Neuronal stem cell (in vitro differentiated cells): Measurements from ENCODE around the gene NXPE4. TPM values are rescaled to one million over a fixed set of nuclear protein-coding genes. Genes with fewer than 3 reads are reported as not detected.

Source experiments
- DNase-seq: peaks from one replicate; pipeline ENCODE4 v3.0.0-alpha.2; 2013; ENCODE audit warnings: low spot score
- H2AFZ ChIP-seq: one replicate; pipeline ENCODE4 v1.6.1; 2013; ENCODE audit warnings: mild to moderate bottlenecking, low read length, inconsistent platforms
- H2AK5ac ChIP-seq: 2 replicates; pipeline ENCODE4 v1.6.1; 2013; ENCODE audit warnings: low read depth, mild to moderate bottlenecking, inconsistent platforms, low read length, moderate library complexity, mixed read lengths
- H2BK120ac ChIP-seq: 2 replicates; pipeline ENCODE4 v1.6.1; 2013; ENCODE audit warnings: low read depth, mild to moderate bottlenecking, inconsistent platforms, low read length, moderate library complexity, mixed read lengths
- H2BK12ac ChIP-seq: one replicate; pipeline ENCODE4 v1.6.1; 2013; ENCODE audit warnings: low read length, inconsistent platforms
- H2BK15ac ChIP-seq: 2 replicates; pipeline ENCODE4 v1.6.1; 2013; ENCODE audit warnings: mild to moderate bottlenecking, low read length, inconsistent platforms, mixed read lengths
- H2BK5ac ChIP-seq: one replicate; pipeline ENCODE4 v1.6.1; 2013; ENCODE audit warnings: inconsistent platforms, mild to moderate bottlenecking, low read length, moderate library complexity
- H3K14ac ChIP-seq: one replicate; pipeline ENCODE4 v1.6.1; 2013; ENCODE audit warnings: low read length, inconsistent platforms
- H3K18ac ChIP-seq: 2 replicates; pipeline ENCODE4 v1.6.1; 2013; ENCODE audit warnings: low read length, inconsistent platforms
- H3K23ac ChIP-seq: 2 replicates; pipeline ENCODE4 v1.6.1; 2013; ENCODE audit warnings: low read depth, mild to moderate bottlenecking, mixed read lengths, low read length, inconsistent platforms; ENCODE audit not compliant: poor library complexity
- H3K27ac ChIP-seq: replicated peaks from 3 replicates; pipeline ENCODE4 v1.5.1; 2013; ENCODE audit warnings: low read length, inconsistent platforms
- H3K27me3 ChIP-seq, 3 experiments: 2 replicates each; pipeline ENCODE4 v1.6.1; 2013; ENCODE audit warnings: low read length in 3 of 3, mild to moderate bottlenecking in 2 of 3, inconsistent platforms in 1 of 3, low read depth in 1 of 3, mixed read lengths in 1 of 3, moderate library complexity in 1 of 3; ENCODE audit not compliant: control insufficient read depth in 3 of 3, insufficient read depth in 3 of 3
- H3K36me3 ChIP-seq, 2 donors: replicated peaks in 1 of 2; 2 replicates each; pipeline ENCODE4 v1.6.1; 2013; ENCODE audit warnings: low read length in 2 of 2; ENCODE audit not compliant: control insufficient read depth in 2 of 2, insufficient read depth in 2 of 2
- H3K4ac ChIP-seq: 2 replicates; pipeline ENCODE4 v1.6.1; 2013; ENCODE audit warnings: inconsistent platforms, mild to moderate bottlenecking, low read length, moderate library complexity
- H3K4me1 ChIP-seq, 2 donors: 1 replicate in 1 of 2; 2 replicates in 1 of 2; pipeline ENCODE4 v1.6.1; 2013; ENCODE audit warnings: low read length in 2 of 2, low read depth in 1 of 2; ENCODE audit not compliant: control insufficient read depth in 2 of 2, insufficient read depth in 1 of 2
- H3K4me2 ChIP-seq: one replicate; pipeline ENCODE4 v1.6.1; 2013; ENCODE audit warnings: mild to moderate bottlenecking, low read length, inconsistent platforms; ENCODE audit not compliant: insufficient read depth, poor library complexity, severe bottlenecking
- H3K4me3 ChIP-seq, 2 donors: 2 replicates each; pipeline ENCODE4 v1.5.1; 2013; ENCODE audit warnings: low read length in 2 of 2, mild to moderate bottlenecking in 2 of 2, inconsistent platforms in 1 of 2, moderate library complexity in 1 of 2
- H3K79me1 ChIP-seq: one replicate; pipeline ENCODE4 v1.6.1; 2013; ENCODE audit warnings: low read depth, mild to moderate bottlenecking, inconsistent platforms, low read length, moderate library complexity
- H3K9ac ChIP-seq: one replicate; pipeline ENCODE4 v1.6.1; 2013; ENCODE audit warnings: mild to moderate bottlenecking, low read depth, low read length, inconsistent platforms; ENCODE audit not compliant: poor library complexity
- H3K9me3 ChIP-seq, 2 donors: replicated peaks in 1 of 2; 2 replicates each; pipeline versions ENCODE3 to v1.6.1; 2013; ENCODE audit warnings: low read length in 2 of 2, mild to moderate bottlenecking in 2 of 2, inconsistent platforms in 1 of 2, low read depth in 1 of 2, mixed read lengths in 1 of 2, moderate library complexity in 1 of 2; ENCODE audit not compliant: control insufficient read depth in 2 of 2, insufficient read depth in 1 of 2
- H4K8ac ChIP-seq: one replicate; pipeline ENCODE4 v1.6.1; 2013; ENCODE audit warnings: low read depth, mild to moderate bottlenecking, inconsistent platforms, low read length, moderate library complexity
- H4K91ac ChIP-seq: one replicate; pipeline ENCODE4 v1.6.1; 2013; ENCODE audit warnings: low read length, low read depth, mild to moderate bottlenecking, inconsistent platforms; ENCODE audit not compliant: poor library complexity
- WGBS, 2 donors: extraction: QIAGEN DNeasy Blood & Tissue Kit; methylation state at CpG; one replicate each; pipeline ENCODE4 v1.1.7; 2013; ENCODE audit warnings: missing lambda C conversion rate in 2 of 2, mixed read lengths in 1 of 2; ENCODE audit not compliant: insufficient read length in 2 of 2, insufficient replicate concordance in 1 of 2; ENCODE audit errors: extremely low coverage in 2 of 2; 5-methylcytosine and 5-hydroxymethylcytosine counted together
- small RNA-seq: library from polyadenylated mRNA; stranded (forward); fragments of <200 nt; extraction: miRNeasy Mini kit (QIAGEN cat#:217004); gene quantifications from one replicate; pipeline ENCODE3, GENCODE V24; 2013; ENCODE audit not compliant: insufficient read depth

Gene NXPE4

DNA sequence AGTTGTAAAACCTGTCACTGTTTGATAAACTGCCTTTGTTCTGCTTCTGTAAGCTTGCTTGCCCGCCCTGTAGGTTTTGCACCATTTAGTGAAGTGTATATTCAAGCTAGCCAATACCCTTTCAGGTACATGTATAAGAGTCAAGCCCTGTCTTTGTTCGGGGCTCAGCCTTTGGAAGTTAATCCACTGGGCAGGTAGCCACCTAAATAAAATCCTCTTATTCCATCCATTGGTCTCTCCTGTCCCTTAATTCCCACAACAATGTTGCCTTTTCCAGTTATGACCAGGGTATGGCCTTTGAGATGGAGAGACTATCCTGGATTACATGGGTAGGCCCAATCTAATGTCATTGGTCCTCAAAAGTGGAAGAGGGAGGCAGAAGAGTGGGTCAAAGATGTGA is 69.9 kb downstream of the NXPE4 start:
- Histone ChIP-seq H3K36me3 (no peaks in the 10 kb centered on the region), H3K79me1 (no peaks in the 10 kb centered on the region), H3K4me2 (no peak overlapping the region), H2BK5ac (no peak overlapping the region), H4K91ac (no peak overlapping the region), H3K9ac (no peak overlapping the region), H3K4me3 (no peak overlapping the region), H2BK15ac (no peak overlapping the region), H3K9me3 (peaks cover 0 to 2% of the 10 kb centered on the region in 2 donors), H3K14ac (no peak overlapping the region), H2BK120ac (no peak overlapping the region), H2BK12ac (no peak overlapping the region), H3K4me1 (no peaks in the 10 kb centered on the region), H2AFZ (no peak overlapping the region), H3K23ac (no peak overlapping the region), H2AK5ac (no peak overlapping the region), H3K4ac (no peak overlapping the region), H4K8ac (no peak overlapping the region), H3K18ac (no peak overlapping the region), H3K27me3 (no peaks in the 10 kb centered on the region), H3K27ac (no peak overlapping the region)
- WGBS, 2 donors = no CpG with 5 or more reads among the region's 2 CpGs
- DNase-seq = no peak

GRCh38 chr11:114524122-114524521 is 71.5 kb downstream of the NXPE4 start:
- H3K9me3 ChIP-seq = peaks cover 0 to 2% of the 10 kb centered on the region in 2 donors
- H3K4me1 ChIP-seq = no peaks in the 10 kb centered on the region
- no peak overlapping the region for H3K4me2 ChIP-seq
- no peak overlapping the region for H2BK12ac ChIP-seq
- no peaks in the 10 kb centered on the region for H3K27me3 ChIP-seq
- H2BK15ac ChIP-seq = no peak overlapping the region
- DNase-seq = no peak
- H2AFZ ChIP-seq = no peak overlapping the region
- H3K9ac ChIP-seq = no peak overlapping the region
- H4K8ac ChIP-seq = no peak overlapping the region
- H2BK5ac ChIP-seq = no peak overlapping the region
- H3K23ac ChIP-seq = no peak overlapping the region
- H3K14ac ChIP-seq = no peak overlapping the region
- H3K18ac ChIP-seq = no peak overlapping the region
- H3K36me3 ChIP-seq = no peaks in the 10 kb centered on the region
- WGBS, 2 donors = no CpG with 5 or more reads among the region's 1 CpG
- H3K27ac ChIP-seq = no peak overlapping the region
- no peaks in the 10 kb centered on the region for H3K79me1 ChIP-seq
- H2BK120ac ChIP-seq = no peak overlapping the region
- no peak overlapping the region for H3K4ac ChIP-seq
- H2AK5ac ChIP-seq = no peak overlapping the region
- H3K4me3 ChIP-seq = no peak overlapping the region
- H4K91ac ChIP-seq = no peak overlapping the region

DNA sequence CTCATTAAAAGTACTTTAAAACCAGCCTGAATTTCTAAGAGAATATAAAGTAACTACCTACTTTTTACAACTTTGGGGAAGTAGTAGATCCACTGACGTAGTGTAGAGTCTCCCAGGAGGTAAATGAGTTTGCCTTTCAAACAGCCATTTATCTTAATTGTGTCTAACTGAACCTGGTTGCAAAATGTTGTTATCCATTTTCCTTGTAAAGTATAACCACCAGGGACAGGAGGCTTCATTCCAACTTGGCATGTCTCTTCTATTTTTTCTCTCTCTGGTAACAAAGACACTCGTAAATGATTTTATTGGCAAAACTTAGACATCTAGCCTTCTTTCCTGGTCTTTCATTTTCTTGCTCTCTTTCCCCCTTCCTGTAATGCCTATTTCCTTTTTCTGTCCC is 72.8 kb downstream of the NXPE4 start:
- H3K23ac ChIP-seq = no peak overlapping the region
- H4K8ac ChIP-seq = no peak overlapping the region
- no peaks in the 10 kb centered on the region for H3K4me1 ChIP-seq
- H2BK12ac ChIP-seq = no peak overlapping the region
- H3K4me3 ChIP-seq = no peak overlapping the region
- DNase-seq = no peak
- H2AFZ ChIP-seq = no peak overlapping the region
- no CpG with 5 or more reads among the region's 2 CpGs for WGBS, 2 donors
- H3K9ac ChIP-seq = no peak overlapping the region
- H3K4me2 ChIP-seq = no peak overlapping the region
- H2BK120ac ChIP-seq = no peak overlapping the region
- H3K4ac ChIP-seq = no peak overlapping the region
- no peaks in the 10 kb centered on the region for H3K27me3 ChIP-seq
- H3K14ac ChIP-seq = no peak overlapping the region
- H3K79me1 ChIP-seq = no peaks in the 10 kb centered on the region
- no peak overlapping the region for H2BK15ac ChIP-seq
- H3K18ac ChIP-seq = no peak overlapping the region
- peaks cover 0 to 2% of the 10 kb centered on the region in 2 donors for H3K9me3 ChIP-seq
- no peak overlapping the region for H3K27ac ChIP-seq
- no peak overlapping the region for H2AK5ac ChIP-seq
- no peak overlapping the region for H4K91ac ChIP-seq
- no peaks in the 10 kb centered on the region for H3K36me3 ChIP-seq
- no peak overlapping the region for H2BK5ac ChIP-seq

Small RNA genes lying within 50 kb of the gene (small RNA-seq; reads per million reads assigned to genes)
- gene RF01210 = not detected
